ENCODE data around the gene DLG2. TPM values are rescaled to one million over a fixed set of nuclear protein-coding genes. Genes with fewer than 3 reads are reported as not detected.
"Not testable (repeated sequence)": the region's sequence is repeated elsewhere in the genome, so short reads cannot be mapped to it uniquely, and the experiment has no call there.

Gene DLG2
- total RNA-seq, 4 donors from 2014 or later, result 1.3 to 4.7 (median 2.4) TPM

DNA sequence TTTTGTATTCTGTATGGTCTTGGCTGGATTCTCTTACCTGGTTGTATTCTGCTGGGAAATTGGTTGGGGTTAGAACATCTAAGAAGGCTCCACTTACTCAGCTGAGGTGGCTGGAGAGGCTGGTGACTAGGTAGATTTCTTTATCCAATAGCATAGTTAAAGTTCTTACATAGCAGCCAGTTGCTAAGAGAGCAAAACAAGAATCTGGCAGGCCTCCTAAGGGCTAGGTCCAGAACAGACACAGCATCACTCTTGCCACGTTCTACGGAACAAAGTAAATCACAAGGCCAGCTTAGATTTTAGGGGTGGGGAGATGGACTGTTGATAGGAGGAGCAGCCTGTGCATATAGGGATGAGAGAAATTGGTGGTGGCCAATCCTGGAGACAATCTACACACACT is 2199.6 kb downstream of the DLG2 start:
- no peak for DNase-seq
- no peak for TF ChIP-seq POLR2A (IDR thresholded peaks at IDR 0.05)
- no peak for TF ChIP-seq CTCF (IDR thresholded peaks at IDR 0.05 in 4 of 5, conservative IDR thresholded peaks at IDR 0.05 in 1 of 5)
- Histone ChIP-seq H3K36me3 (no peaks in the 10 kb centered on the region), H3K4me3 (no peak overlapping the region), H3K4me1 (no peaks in the 10 kb centered on the region), H3K27me3 (no peaks in the 10 kb centered on the region), H3K9me3 (no peaks in the 10 kb centered on the region), H3K27ac (no peak overlapping the region)
- no peak for ATAC-seq
- in situ Hi-C loops (cut with MboI; ENCODE audit: low sequenced_read_pairs in 4 of 4), result no loop called here
- intact Hi-C loops (cut with DNase I; ENCODE audit: low total_unique reads), result no loop called here

DNA sequence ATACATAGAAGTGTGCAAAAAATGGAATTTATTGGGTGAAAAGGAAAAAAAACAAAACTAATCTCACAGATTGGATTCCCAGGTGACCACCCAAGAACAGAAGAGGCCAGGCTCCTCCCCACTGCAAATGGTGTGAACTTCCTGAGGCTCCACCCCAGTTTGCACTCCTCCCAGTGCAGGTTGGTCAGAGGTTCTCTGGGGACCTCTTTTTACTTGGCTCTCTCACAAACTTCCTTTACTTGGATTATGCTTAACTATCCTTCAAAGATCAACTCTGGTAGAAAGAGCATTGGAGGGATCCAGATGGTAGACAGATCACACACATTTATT is 2202.0 kb downstream of the DLG2 start:
- Histone ChIP-seq H3K27ac (no peak overlapping the region), H3K27me3 (no peaks in the 10 kb centered on the region), H3K4me1 (no peaks in the 10 kb centered on the region), H3K4me3 (no peak overlapping the region), H3K9me3 (no peaks in the 10 kb centered on the region), H3K36me3 (no peaks in the 10 kb centered on the region)
- no peak for ATAC-seq
- no peak for DNase-seq
- intact Hi-C loops (cut with DNase I; ENCODE audit: low total_unique reads) (no loop called here), in situ Hi-C loops (cut with MboI; ENCODE audit: low sequenced_read_pairs in 4 of 4) (no loop called here)
- TF ChIP-seq CTCF (IDR thresholded peaks at IDR 0.05 in 4 of 5, conservative IDR thresholded peaks at IDR 0.05 in 1 of 5) (no peak), POLR2A (IDR thresholded peaks at IDR 0.05) (no peak)

GRCh38 chr11:83424376-83425136 is 2202.6 kb downstream of the DLG2 start:
- no peak for ATAC-seq
- TF ChIP-seq CTCF (IDR thresholded peaks at IDR 0.05 in 4 of 5, conservative IDR thresholded peaks at IDR 0.05 in 1 of 5) (no peak), POLR2A (IDR thresholded peaks at IDR 0.05) (no peak)
- H3K9me3 ChIP-seq, result no peaks in the 10 kb centered on the region
- in situ Hi-C loops (cut with MboI; ENCODE audit: low sequenced_read_pairs in 4 of 4) (no loop called here), intact Hi-C loops (cut with DNase I; ENCODE audit: low total_unique reads) (no loop called here)
- no peaks in the 10 kb centered on the region for H3K36me3 ChIP-seq
- DNase-seq, result no peak
- H3K4me1 ChIP-seq, result no peaks in the 10 kb centered on the region
- no peak overlapping the region for H3K27ac ChIP-seq
- no peaks in the 10 kb centered on the region for H3K27me3 ChIP-seq
- H3K4me3 ChIP-seq, result no peak overlapping the region

- H3K4me3 ChIP-seq; DNase-seq; intact Hi-C loops (cut with DNase I; ENCODE audit: low total_unique reads): not testable (repeated sequence)
Measured at GRCh38 chr11:83422641-83423040, 2204.5 kb downstream of the DLG2 start.

GRCh38 chr11:83410605-83411565 is 2216.3 kb downstream of the DLG2 start:
- peaks cover 23 to 26% of the 10 kb centered on the region in 2 donors for H3K4me1 ChIP-seq
- no peaks in the 10 kb centered on the region for H3K27me3 ChIP-seq
- DNase-seq (peak; percentile 65 to 77), ATAC-seq (peak; percentile 94 to 95)
- H3K36me3 ChIP-seq, result no peaks in the 10 kb centered on the region
- in situ Hi-C loops (cut with MboI; ENCODE audit: low sequenced_read_pairs in 4 of 4), result no loop called here
- intact Hi-C loops (cut with DNase I; ENCODE audit: low total_unique reads), result no loop called here
- no peaks in the 10 kb centered on the region for H3K9me3 ChIP-seq
- H3K4me3 ChIP-seq, result peak overlapping the region in 2 of 4 donors; percentile 7 to 9
- H3K27ac ChIP-seq, result peak overlapping the region; percentile 50 to 87 (median 76)
- TF ChIP-seq CTCF (IDR thresholded peaks at IDR 0.05 in 4 of 5, conservative IDR thresholded peaks at IDR 0.05 in 1 of 5) (peak in 3 of 5 experiments; percentile 7 to 32 (median 20)), POLR2A (IDR thresholded peaks at IDR 0.05) (no peak)

More at GRCh38 chr11:83422641-83423040, 2204.5 kb downstream of the DLG2 start:
- H3K36me3 ChIP-seq; in situ Hi-C loops (cut with MboI; ENCODE audit: low sequenced_read_pairs in 4 of 4); H3K9me3 ChIP-seq; ATAC-seq; H3K27ac ChIP-seq; H3K27me3 ChIP-seq; H3K4me1 ChIP-seq: not testable (repeated sequence)
